ENCODE measurements around the gene ST13.

- TF ChIP-seq, protein P1, sequence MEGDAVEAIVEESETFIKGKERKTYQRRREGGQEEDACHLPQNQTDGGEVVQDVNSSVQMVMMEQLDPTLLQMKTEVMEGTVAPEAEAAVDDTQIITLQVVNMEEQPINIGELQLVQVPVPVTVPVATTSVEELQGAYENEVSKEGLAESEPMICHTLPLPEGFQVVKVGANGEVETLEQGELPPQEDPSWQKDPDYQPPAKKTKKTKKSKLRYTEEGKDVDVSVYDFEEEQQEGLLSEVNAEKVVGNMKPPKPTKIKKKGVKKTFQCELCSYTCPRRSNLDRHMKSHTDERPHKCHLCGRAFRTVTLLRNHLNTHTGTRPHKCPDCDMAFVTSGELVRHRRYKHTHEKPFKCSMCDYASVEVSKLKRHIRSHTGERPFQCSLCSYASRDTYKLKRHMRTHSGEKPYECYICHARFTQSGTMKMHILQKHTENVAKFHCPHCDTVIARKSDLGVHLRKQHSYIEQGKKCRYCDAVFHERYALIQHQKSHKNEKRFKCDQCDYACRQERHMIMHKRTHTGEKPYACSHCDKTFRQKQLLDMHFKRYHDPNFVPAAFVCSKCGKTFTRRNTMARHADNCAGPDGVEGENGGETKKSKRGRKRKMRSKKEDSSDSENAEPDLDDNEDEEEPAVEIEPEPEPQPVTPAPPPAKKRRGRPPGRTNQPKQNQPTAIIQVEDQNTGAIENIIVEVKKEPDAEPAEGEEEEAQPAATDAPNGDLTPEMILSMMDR (IDR thresholded peaks at IDR 0.05), result no peak
- TF ChIP-seq POLR2A (IDR thresholded peaks at IDR 0.05), result no peak
Observed at GRCh38 chr22:40819599-40820140, 36.8 kb downstream of the ST13 start.

Data from thyroid gland (tissue), 4 donors.